Trophoblast cell (in vitro differentiated cells and primary cell): ENCODE measurements around the gene USP32.

Experiments used
- DNase-seq, 2 donors: peaks; one replicate each; pipeline ENCODE4 v3.0.0-alpha.2; 2016
- H2AFZ ChIP-seq: 2 replicates; pipeline ENCODE4 v1.6.1; 2013; ENCODE audit warnings: low read length, moderate library complexity, mild to moderate bottlenecking; ENCODE audit not compliant: insufficient read depth, poor library complexity
- H2AK5ac ChIP-seq: 2 replicates; pipeline ENCODE4 v1.6.1; 2013; ENCODE audit warnings: mild to moderate bottlenecking, low read length
- H2BK120ac ChIP-seq: 2 replicates; pipeline ENCODE4 v1.6.1; 2013; ENCODE audit warnings: low read length, mild to moderate bottlenecking, moderate library complexity; ENCODE audit not compliant: insufficient read depth, poor library complexity
- H2BK12ac ChIP-seq: 2 replicates; pipeline ENCODE4 v1.6.1; 2013; ENCODE audit warnings: mild to moderate bottlenecking, low read length, moderate library complexity
- H2BK5ac ChIP-seq: 2 replicates; pipeline ENCODE4 v1.6.1; 2013; ENCODE audit warnings: low read length, low read depth, moderate library complexity, mild to moderate bottlenecking; ENCODE audit not compliant: poor library complexity
- H3K14ac ChIP-seq: 2 replicates; pipeline ENCODE4 v1.6.1; 2013; ENCODE audit warnings: mild to moderate bottlenecking, low read length
- H3K18ac ChIP-seq: 2 replicates; pipeline ENCODE4 v1.6.1; 2013; ENCODE audit warnings: mild to moderate bottlenecking, low read length
- H3K23ac ChIP-seq: 2 replicates; pipeline ENCODE4 v1.6.1; 2013; ENCODE audit warnings: low read length
- H3K27ac ChIP-seq: 2 replicates; pipeline ENCODE4 v1.5.1; 2013; ENCODE audit warnings: low read depth, mild to moderate bottlenecking, inconsistent platforms, low read length, moderate library complexity
- H3K27me3 ChIP-seq: 2 replicates; pipeline ENCODE4 v1.6.1; 2013; ENCODE audit warnings: inconsistent platforms, mild to moderate bottlenecking, low read length, moderate library complexity; ENCODE audit not compliant: insufficient read depth
- H3K36me3 ChIP-seq, 2 experiments: 1 replicate in 1 of 2; 2 replicates in 1 of 2; pipeline ENCODE4 v1.6.1; 2013; ENCODE audit warnings: low read length in 2 of 2, mild to moderate bottlenecking in 2 of 2, moderate library complexity in 1 of 2; ENCODE audit not compliant: insufficient read depth in 2 of 2, control insufficient read depth in 1 of 2
- H3K4ac ChIP-seq: 2 replicates; pipeline ENCODE4 v1.6.1; 2013; ENCODE audit warnings: low read depth, mild to moderate bottlenecking, low read length, moderate library complexity
- H3K4me1 ChIP-seq, 2 experiments: 1 replicate in 1 of 2; 2 replicates in 1 of 2; pipeline ENCODE4 v1.6.1; 2013; ENCODE audit warnings: low read length in 2 of 2, mild to moderate bottlenecking in 2 of 2, moderate library complexity in 1 of 2; ENCODE audit not compliant: insufficient read depth in 2 of 2, control insufficient read depth in 1 of 2
- H3K4me2 ChIP-seq: 2 replicates; pipeline ENCODE4 v1.6.1; 2013; ENCODE audit warnings: inconsistent platforms, mild to moderate bottlenecking, low read length, moderate library complexity
- H3K4me3 ChIP-seq: 2 replicates; pipeline ENCODE4 v1.5.1; 2013; ENCODE audit warnings: mild to moderate bottlenecking, low read depth, low read length, inconsistent platforms
- H3K79me1 ChIP-seq: one replicate; pipeline ENCODE4 v1.6.1; 2013; ENCODE audit warnings: low read length
- H3K79me2 ChIP-seq: 2 replicates; pipeline ENCODE4 v1.6.1; 2013; ENCODE audit warnings: low read length, mild to moderate bottlenecking; ENCODE audit not compliant: control insufficient read depth, insufficient read depth, poor library complexity
- H3K9ac ChIP-seq: 2 replicates; pipeline ENCODE4 v1.6.1; 2013; ENCODE audit warnings: mild to moderate bottlenecking, low read length
- H3K9me3 ChIP-seq: 2 replicates; pipeline ENCODE4 v1.6.1; 2013; ENCODE audit warnings: low read depth, mild to moderate bottlenecking, control low read depth, inconsistent platforms, low read length; ENCODE audit not compliant: insufficient read depth
- H4K12ac ChIP-seq: 2 replicates; pipeline ENCODE4 v1.6.1; 2013; ENCODE audit warnings: low read depth, mild to moderate bottlenecking, low read length, moderate library complexity
- H4K8ac ChIP-seq: 2 replicates; pipeline ENCODE4 v1.6.1; 2013; ENCODE audit warnings: low read depth, mild to moderate bottlenecking, low read length, moderate library complexity
- H4K91ac ChIP-seq: one replicate; pipeline ENCODE4 v1.6.1; 2013; ENCODE audit warnings: low read depth, mild to moderate bottlenecking, low read length, moderate library complexity
- WGBS: extraction: QIAGEN DNeasy Blood & Tissue Kit; methylation state at CpG from one replicate; pipeline ENCODE4 v1.1.7; 2013; ENCODE audit warnings: missing lambda C conversion rate; ENCODE audit not compliant: insufficient read length, insufficient coverage; ENCODE audit errors: extremely low coverage; 5-methylcytosine and 5-hydroxymethylcytosine counted together

The USP32 gene

GRCh38 chr17:60256174-60256573 is 135.8 kb downstream of the USP32 start:
- Histone ChIP-seq H2AFZ (no peak overlapping the region), H3K4ac (no peak overlapping the region), H2BK12ac (no peak overlapping the region), H2AK5ac (no peak overlapping the region), H3K36me3 (peaks cover 2 to 3% of the 10 kb centered on the region in 2 experiments), H2BK5ac (no peak overlapping the region), H3K27me3 (no peaks in the 10 kb centered on the region), H4K91ac (no peak overlapping the region), H2BK120ac (no peak overlapping the region), H3K14ac (no peak overlapping the region), H4K12ac (no peak overlapping the region), H3K4me2 (no peak overlapping the region), H3K27ac (no peak overlapping the region), H3K4me3 (no peak overlapping the region), H3K23ac (no peak overlapping the region), H3K4me1 (no peaks in the 10 kb centered on the region), H3K79me1 (no peaks in the 10 kb centered on the region), H3K79me2 (no peaks in the 10 kb centered on the region), H3K9me3 (no peaks in the 10 kb centered on the region), H3K9ac (no peak overlapping the region), H4K8ac (no peak overlapping the region), H3K18ac (no peak overlapping the region)
- DNase-seq: no peak

- Histone ChIP-seq H2AK5ac (no peak overlapping the region), H3K27ac (no peak overlapping the region), H3K27me3 (no peaks in the 10 kb centered on the region), H3K79me2 (no peaks in the 10 kb centered on the region), H4K8ac (no peak overlapping the region), H2BK120ac (no peak overlapping the region), H3K9me3 (no peaks in the 10 kb centered on the region), H4K12ac (no peak overlapping the region), H3K18ac (no peak overlapping the region), H3K9ac (no peak overlapping the region), H2AFZ (no peak overlapping the region), H3K4me3 (no peak overlapping the region), H3K4me1 (no peaks in the 10 kb centered on the region), H3K36me3 (peaks cover 2 to 3% of the 10 kb centered on the region in 2 experiments), H2BK5ac (no peak overlapping the region), H4K91ac (no peak overlapping the region), H3K4me2 (no peak overlapping the region), H3K23ac (no peak overlapping the region), H3K14ac (no peak overlapping the region), H2BK12ac (no peak overlapping the region), H3K79me1 (no peaks in the 10 kb centered on the region), H3K4ac (no peak overlapping the region)
- no CpG with 5 or more reads among the region's 2 CpGs for WGBS
- no peak for DNase-seq
Observed at GRCh38 chr17:60253048-60253447, 138.9 kb downstream of the USP32 start.

GRCh38 chr17:60252459-60252858 is 139.5 kb downstream of the USP32 start:
- H3K14ac ChIP-seq: no peak overlapping the region
- no peak overlapping the region for H2BK12ac ChIP-seq
- H3K4me2 ChIP-seq: no peak overlapping the region
- H4K91ac ChIP-seq: no peak overlapping the region
- no peak overlapping the region for H4K8ac ChIP-seq
- no peak overlapping the region for H2AK5ac ChIP-seq
- H3K4me3 ChIP-seq: no peak overlapping the region
- H3K4me1 ChIP-seq: no peaks in the 10 kb centered on the region
- peaks cover 3 to 4% of the 10 kb centered on the region in 2 experiments for H3K36me3 ChIP-seq
- H3K27ac ChIP-seq: no peak overlapping the region
- no peak overlapping the region for H2AFZ ChIP-seq
- H3K79me2 ChIP-seq: no peaks in the 10 kb centered on the region
- H2BK120ac ChIP-seq: no peak overlapping the region
- H3K79me1 ChIP-seq: no peaks in the 10 kb centered on the region
- H3K9ac ChIP-seq: no peak overlapping the region
- no peaks in the 10 kb centered on the region for H3K9me3 ChIP-seq
- DNase-seq: no peak
- no CpG with 5 or more reads among the region's 1 CpG for WGBS
- H2BK5ac ChIP-seq: no peak overlapping the region
- no peak overlapping the region for H3K18ac ChIP-seq
- no peak overlapping the region for H3K23ac ChIP-seq
- no peak overlapping the region for H3K4ac ChIP-seq
- H3K27me3 ChIP-seq: no peaks in the 10 kb centered on the region
- H4K12ac ChIP-seq: no peak overlapping the region

DNA sequence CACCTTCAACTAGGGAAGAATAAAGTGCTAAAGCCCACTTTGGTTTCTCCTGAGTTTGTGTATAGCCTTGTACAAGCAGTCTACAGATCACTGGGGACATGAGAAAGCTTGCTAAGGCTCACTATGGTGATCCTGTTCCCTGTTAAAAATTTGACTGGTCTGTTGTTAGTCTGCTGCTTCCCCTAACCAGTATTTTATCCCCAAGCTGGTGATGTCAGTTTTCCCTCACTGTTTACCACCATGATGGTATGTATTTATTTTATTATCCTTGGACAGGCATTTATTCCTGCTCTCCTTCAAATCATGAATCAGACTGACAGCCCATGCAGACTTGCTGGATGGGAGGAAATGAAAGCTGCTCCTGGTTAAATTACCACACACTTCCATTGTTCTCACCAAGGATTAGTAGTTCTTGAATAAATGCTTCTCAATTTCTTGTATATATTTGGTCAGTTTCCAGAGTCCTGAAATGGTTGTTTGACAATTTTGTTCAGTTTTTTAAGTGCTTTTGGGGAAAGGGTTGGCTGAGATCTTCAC is 142.6 kb downstream of the USP32 start:
- Histone ChIP-seq H3K4me1 (no peaks in the 10 kb centered on the region), H4K91ac (no peak overlapping the region), H3K36me3 (peaks cover 0 to 2% of the 10 kb centered on the region in 2 experiments), H4K8ac (no peak overlapping the region), H3K23ac (no peak overlapping the region), H3K18ac (no peak overlapping the region), H3K27ac (no peak overlapping the region), H3K4me2 (no peak overlapping the region), H3K14ac (no peak overlapping the region), H2BK12ac (no peak overlapping the region), H2BK120ac (no peak overlapping the region), H3K27me3 (no peaks in the 10 kb centered on the region), H3K9ac (no peak overlapping the region), H2AK5ac (no peak overlapping the region), H3K4me3 (no peak overlapping the region), H3K9me3 (no peaks in the 10 kb centered on the region), H3K79me2 (no peaks in the 10 kb centered on the region), H3K4ac (no peak overlapping the region), H4K12ac (no peak overlapping the region), H3K79me1 (no peaks in the 10 kb centered on the region), H2AFZ (no peak overlapping the region), H2BK5ac (no peak overlapping the region)
- DNase-seq: no peak
